Gastrocnemius medialis (tissue), 4 donors: Measurements from ENCODE around the gene SYT6.

Source experiments
- POLR2A ChIP-seq, 2 donors: fragments of 450-650 bp; IDR thresholded peaks; one replicate each; pipeline ENCODE4 v1.6.1; 2017; ENCODE audit warnings: antibody characterized with exemption in 2 of 2, mild to moderate bottlenecking in 2 of 2, moderate library complexity in 2 of 2
- TF ChIP-seq, protein P1 (sequence below), 5 experiments: fragments of 450-650 bp in 3 of 5; fragments of 200-600 bp in 2 of 5; sonication (generic) in 2 of 5; IDR thresholded peaks in 4 of 5; conservative IDR thresholded peaks in 1 of 5; 1 replicate in 4 of 5; 2 replicates in 1 of 5; pipeline ENCODE4 v1.5.1; 2016 to 2019; ENCODE audit warnings: antibody characterized with exemption in 5 of 5, mild to moderate bottlenecking in 3 of 5, moderate library complexity in 3 of 5

DNA sequence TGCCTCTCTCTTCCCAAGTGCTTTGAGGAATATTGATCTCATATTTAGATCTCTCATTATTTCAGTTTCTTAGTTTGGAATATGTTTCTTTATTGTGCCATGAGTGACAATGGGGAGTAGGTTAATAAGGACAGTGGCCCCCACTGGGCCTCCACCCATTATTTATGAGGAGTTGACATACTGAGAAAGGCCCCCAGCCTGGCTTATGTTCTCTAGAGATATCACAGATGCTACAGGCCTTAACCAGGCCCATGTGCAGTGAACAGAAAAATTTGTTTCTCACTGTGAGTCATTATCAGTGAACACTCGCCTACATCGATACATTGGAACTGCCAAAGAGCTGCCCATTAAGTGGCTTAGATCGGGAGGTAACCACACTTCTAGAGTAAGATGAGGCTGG, 35.7 kb upstream of the SYT6 start:
- TF ChIP-seq, protein P1, sequence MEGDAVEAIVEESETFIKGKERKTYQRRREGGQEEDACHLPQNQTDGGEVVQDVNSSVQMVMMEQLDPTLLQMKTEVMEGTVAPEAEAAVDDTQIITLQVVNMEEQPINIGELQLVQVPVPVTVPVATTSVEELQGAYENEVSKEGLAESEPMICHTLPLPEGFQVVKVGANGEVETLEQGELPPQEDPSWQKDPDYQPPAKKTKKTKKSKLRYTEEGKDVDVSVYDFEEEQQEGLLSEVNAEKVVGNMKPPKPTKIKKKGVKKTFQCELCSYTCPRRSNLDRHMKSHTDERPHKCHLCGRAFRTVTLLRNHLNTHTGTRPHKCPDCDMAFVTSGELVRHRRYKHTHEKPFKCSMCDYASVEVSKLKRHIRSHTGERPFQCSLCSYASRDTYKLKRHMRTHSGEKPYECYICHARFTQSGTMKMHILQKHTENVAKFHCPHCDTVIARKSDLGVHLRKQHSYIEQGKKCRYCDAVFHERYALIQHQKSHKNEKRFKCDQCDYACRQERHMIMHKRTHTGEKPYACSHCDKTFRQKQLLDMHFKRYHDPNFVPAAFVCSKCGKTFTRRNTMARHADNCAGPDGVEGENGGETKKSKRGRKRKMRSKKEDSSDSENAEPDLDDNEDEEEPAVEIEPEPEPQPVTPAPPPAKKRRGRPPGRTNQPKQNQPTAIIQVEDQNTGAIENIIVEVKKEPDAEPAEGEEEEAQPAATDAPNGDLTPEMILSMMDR (IDR thresholded peaks at IDR 0.05 in 4 of 5, conservative IDR thresholded peaks at IDR 0.05 in 1 of 5), result no peak
- TF ChIP-seq POLR2A (IDR thresholded peaks at IDR 0.05), result no peak
